ENCODE measurements around the gene IFTAP. TPM values are rescaled to one million over a fixed set of nuclear protein-coding genes. Genes with fewer than 3 reads are reported as not detected.

The IFTAP gene
- total and polyA plus RNA-seq, 4 experiments from 2014 or later: 0.94 to 6.6 (median 2.9) TPM

- Histone ChIP-seq H3K27ac (ENCODE audit: low read depth, low read length) (no peak overlapping the region), H3K4me1 (ENCODE audit: insufficient read depth, low read length) (no peaks in the 10 kb centered on the region), H3K27me3 (ENCODE audit: insufficient read depth, low read length) (no peaks in the 10 kb centered on the region), H3K36me3 (ENCODE audit: insufficient read depth, low read length) (no peaks in the 10 kb centered on the region), H3K9me3 (ENCODE audit: control insufficient read depth in 1 of 2, low read length in 2 of 2) (no peaks in the 10 kb centered on the region), H3K4me3 (ENCODE audit: low read length in 2 of 2) (no peak overlapping the region)
- Mint-ChIP-seq H3K27me3 (peaks cover 10 to 13% of the 10 kb centered on the region in 2 donors), H3K4me1 (peaks cover 0 to 2% (median under 1%) of the 10 kb centered on the region in 4 donors), H3K27ac (no peak overlapping the region), H3K9me3 (peaks cover 0 to 2% (median 0%) of the 10 kb centered on the region in 8 donors), H3K36me3 (no peaks in the 10 kb centered on the region), H3K4me3 (no peak overlapping the region)
- intact Hi-C loops (cut with micrococcal nuclease): no loop called here
- POLR2A ChIA-PET (ENCODE audit: partially characterized antibody): no interaction called here
- CTCF ChIA-PET (ENCODE audit: partially characterized antibody): no interaction called here
- no peak for DNase-seq
These were observed 21.5 kb downstream of the IFTAP start for GRCh38 chr11:36615826-36616225.

- no peak overlapping the region for H3K27ac Mint-ChIP-seq
- H3K4me1 Mint-ChIP-seq: peaks cover 0 to 2% (median under 1%) of the 10 kb centered on the region in 4 donors
- H3K27ac ChIP-seq (ENCODE audit: low read depth, low read length): no peak overlapping the region
- H3K9me3 ChIP-seq (ENCODE audit: control insufficient read depth in 1 of 2, low read length in 2 of 2): no peaks in the 10 kb centered on the region
- no peaks in the 10 kb centered on the region for H3K27me3 ChIP-seq (ENCODE audit: insufficient read depth, low read length)
- H3K36me3 Mint-ChIP-seq: no peaks in the 10 kb centered on the region
- no peak overlapping the region for H3K4me3 Mint-ChIP-seq
- no peak for DNase-seq
- no peaks in the 10 kb centered on the region for H3K36me3 ChIP-seq (ENCODE audit: insufficient read depth, low read length)
- peaks cover 0 to 2% (median 0%) of the 10 kb centered on the region in 8 donors for H3K9me3 Mint-ChIP-seq
- CTCF ChIA-PET (ENCODE audit: partially characterized antibody): no interaction called here
- H3K4me1 ChIP-seq (ENCODE audit: insufficient read depth, low read length): no peaks in the 10 kb centered on the region
- intact Hi-C loops (cut with micrococcal nuclease): no loop called here
- H3K4me3 ChIP-seq (ENCODE audit: low read length in 2 of 2): no peak overlapping the region
- POLR2A ChIA-PET (ENCODE audit: partially characterized antibody): no interaction called here
- H3K27me3 Mint-ChIP-seq: peaks cover 9% of the 10 kb centered on the region in 2 donors
These were observed 23.5 kb downstream of the IFTAP start for GRCh38 chr11:36617543-36618362.

GRCh38 chr11:36618363-36619047 is 24.2 kb downstream of the IFTAP start:
- POLR2A ChIA-PET (ENCODE audit: partially characterized antibody): no interaction called here

GRCh38 chr11:36619502-36619901 is 25.2 kb downstream of the IFTAP start:
- H3K4me3 Mint-ChIP-seq: no peak overlapping the region
- intact Hi-C loops (cut with micrococcal nuclease): no loop called here
- ChIA-PET CTCF (ENCODE audit: partially characterized antibody) (no interaction called here), POLR2A (ENCODE audit: partially characterized antibody) (no interaction called here)
- H3K36me3 ChIP-seq (ENCODE audit: insufficient read depth, low read length): no peaks in the 10 kb centered on the region
- peaks cover 9 to 10% of the 10 kb centered on the region in 2 donors for H3K27me3 Mint-ChIP-seq
- H3K4me3 ChIP-seq (ENCODE audit: low read length in 2 of 2): no peak overlapping the region
- H3K9me3 ChIP-seq (ENCODE audit: control insufficient read depth in 1 of 2, low read length in 2 of 2): no peaks in the 10 kb centered on the region
- no peak overlapping the region for H3K27ac ChIP-seq (ENCODE audit: low read depth, low read length)
- H3K4me1 ChIP-seq (ENCODE audit: insufficient read depth, low read length): no peaks in the 10 kb centered on the region
- H3K27ac Mint-ChIP-seq: no peak overlapping the region
- no peaks in the 10 kb centered on the region for H3K36me3 Mint-ChIP-seq
- peaks cover 0 to 2% (median under 1%) of the 10 kb centered on the region in 4 donors for H3K4me1 Mint-ChIP-seq
- H3K9me3 Mint-ChIP-seq: no peaks in the 10 kb centered on the region
- no peak for DNase-seq
- no peaks in the 10 kb centered on the region for H3K27me3 ChIP-seq (ENCODE audit: insufficient read depth, low read length)

More at GRCh38 chr11:36618363-36619047, 24.2 kb downstream of the IFTAP start:
- Mint-ChIP-seq H3K27me3 (peaks cover 9 to 10% of the 10 kb centered on the region in 2 donors), H3K36me3 (no peaks in the 10 kb centered on the region), H3K4me3 (peak overlapping the region in 1 of 8 donors; percentile 30), H3K9me3 (no peaks in the 10 kb centered on the region), H3K27ac (no peak overlapping the region), H3K4me1 (peaks cover 0 to 2% (median under 1%) of the 10 kb centered on the region in 4 donors)
- Histone ChIP-seq H3K27ac (ENCODE audit: low read depth, low read length) (no peak overlapping the region), H3K36me3 (ENCODE audit: insufficient read depth, low read length) (no peaks in the 10 kb centered on the region), H3K9me3 (ENCODE audit: control insufficient read depth in 1 of 2, low read length in 2 of 2) (no peaks in the 10 kb centered on the region), H3K4me3 (ENCODE audit: low read length in 2 of 2) (no peak overlapping the region), H3K4me1 (ENCODE audit: insufficient read depth, low read length) (no peaks in the 10 kb centered on the region), H3K27me3 (ENCODE audit: insufficient read depth, low read length) (no peaks in the 10 kb centered on the region)
- CTCF ChIA-PET (ENCODE audit: partially characterized antibody): no interaction called here
- intact Hi-C loops (cut with micrococcal nuclease): no loop called here
- DNase-seq: no peak

- CTCF ChIA-PET (ENCODE audit: partially characterized antibody): no interaction called here
- no peak overlapping the region for H3K4me3 Mint-ChIP-seq
- peaks cover 0 to 2% (median under 1%) of the 10 kb centered on the region in 4 donors for H3K4me1 Mint-ChIP-seq
- Histone ChIP-seq H3K9me3 (ENCODE audit: control insufficient read depth in 1 of 2, low read length in 2 of 2) (no peaks in the 10 kb centered on the region), H3K27me3 (ENCODE audit: insufficient read depth, low read length) (no peaks in the 10 kb centered on the region), H3K4me3 (ENCODE audit: low read length in 2 of 2) (no peak overlapping the region), H3K27ac (ENCODE audit: low read depth, low read length) (no peak overlapping the region), H3K4me1 (ENCODE audit: insufficient read depth, low read length) (no peaks in the 10 kb centered on the region), H3K36me3 (ENCODE audit: insufficient read depth, low read length) (no peaks in the 10 kb centered on the region)
- no peaks in the 10 kb centered on the region for H3K36me3 Mint-ChIP-seq
- H3K27ac Mint-ChIP-seq: no peak overlapping the region
- H3K9me3 Mint-ChIP-seq: no peaks in the 10 kb centered on the region
- intact Hi-C loops (cut with micrococcal nuclease): no loop called here
- H3K27me3 Mint-ChIP-seq: peaks cover 9 to 12% of the 10 kb centered on the region in 2 donors
- no peak for DNase-seq
- POLR2A ChIA-PET (ENCODE audit: partially characterized antibody): no interaction called here
These were observed 25.9 kb downstream of the IFTAP start for GRCh38 chr11:36620246-36620645.

GRCh38 chr11:36622431-36623136 is 28.3 kb downstream of the IFTAP start:
- Mint-ChIP-seq H3K9me3 (no peaks in the 10 kb centered on the region), H3K4me1 (peaks cover 0 to 2% (median under 1%) of the 10 kb centered on the region in 4 donors), H3K27me3 (peaks cover 10 to 18% of the 10 kb centered on the region in 2 donors), H3K27ac (no peak overlapping the region), H3K36me3 (no peaks in the 10 kb centered on the region), H3K4me3 (no peak overlapping the region)
- Histone ChIP-seq H3K36me3 (ENCODE audit: insufficient read depth, low read length) (no peaks in the 10 kb centered on the region), H3K4me3 (ENCODE audit: low read length in 2 of 2) (no peak overlapping the region), H3K27ac (ENCODE audit: low read depth, low read length) (no peak overlapping the region), H3K4me1 (ENCODE audit: insufficient read depth, low read length) (no peaks in the 10 kb centered on the region), H3K9me3 (ENCODE audit: control insufficient read depth in 1 of 2, low read length in 2 of 2) (no peaks in the 10 kb centered on the region), H3K27me3 (ENCODE audit: insufficient read depth, low read length) (no peaks in the 10 kb centered on the region)
- intact Hi-C loops (cut with micrococcal nuclease): no loop called here
- ChIA-PET CTCF (ENCODE audit: partially characterized antibody) (interaction anchor here (1.1 kb wide), 1 partner anchor 58 kb away, joined by 4 read pairs; no protein-coding TSS in a partner anchor), POLR2A (ENCODE audit: partially characterized antibody) (no interaction called here)
- DNase-seq: peak in 3 of 5 donors; percentile 0 to 6 (median 0)

GRCh38 chr11:36623494-36623893 is 29.2 kb downstream of the IFTAP start:
- Mint-ChIP-seq H3K27me3 (peaks cover 6 to 15% of the 10 kb centered on the region in 2 donors), H3K36me3 (no peaks in the 10 kb centered on the region), H3K27ac (no peak overlapping the region), H3K9me3 (no peaks in the 10 kb centered on the region), H3K4me1 (peaks cover 0 to 2% (median under 1%) of the 10 kb centered on the region in 4 donors), H3K4me3 (no peak overlapping the region)
- H3K4me3 ChIP-seq (ENCODE audit: low read length in 2 of 2): no peak overlapping the region
- H3K27ac ChIP-seq (ENCODE audit: low read depth, low read length): no peak overlapping the region
- ChIA-PET POLR2A (ENCODE audit: partially characterized antibody) (no interaction called here), CTCF (ENCODE audit: partially characterized antibody) (interaction anchor here (1.1 kb wide), 1 partner anchor 59 kb away, joined by 4 read pairs; no protein-coding TSS in a partner anchor)
- H3K27me3 ChIP-seq (ENCODE audit: insufficient read depth, low read length): no peaks in the 10 kb centered on the region
- H3K9me3 ChIP-seq (ENCODE audit: control insufficient read depth in 1 of 2, low read length in 2 of 2): no peaks in the 10 kb centered on the region
- no peaks in the 10 kb centered on the region for H3K4me1 ChIP-seq (ENCODE audit: insufficient read depth, low read length)
- intact Hi-C loops (cut with micrococcal nuclease): no loop called here
- no peak for DNase-seq
- no peaks in the 10 kb centered on the region for H3K36me3 ChIP-seq (ENCODE audit: insufficient read depth, low read length)
